H1 (cell line): ENCODE measurements around the gene SPATA13. TPM values are rescaled to one million over a fixed set of nuclear protein-coding genes. Genes with fewer than 3 reads are reported as not detected.

Experiments used
- CTCF ChIA-PET: fragments of 300-600 bp; sonication (Branson Sonifier 250); formaldehyde crosslinking; loops from one replicate; lab custom pipeline; 2021; ENCODE audit not compliant: partially characterized antibody; lab: Charles Lee
- POLR2A ChIA-PET: fragments of 300-600 bp; sonication (Branson Sonifier 250); formaldehyde crosslinking; loops from one replicate; lab custom pipeline; 2021; ENCODE audit warnings: inconsistent platforms; ENCODE audit not compliant: partially characterized antibody; lab: Charles Lee
- DNase-seq, 2 experiments: peaks; one replicate each; pipeline versions ENCODE4 v3.0.0 to v3.0.0-alpha.2; 2010 to 2022; ENCODE audit warnings: low spot score in 2 of 2, low read depth in 1 of 2, mixed read lengths in 1 of 2
- FAIRE-seq: peaks from 2 replicates; lab custom pipeline; 2011; peaks lifted over from hg19 to GRCh38; lab: Jason Lieb, UNC
- H2AFZ ChIP-seq: 2 replicates; pipeline ENCODE4 v1.8.1; 2012; ENCODE audit warnings: low read length, inconsistent platforms
- H2AK5ac ChIP-seq: 2 replicates; pipeline ENCODE4 v1.6.1; 2013; ENCODE audit warnings: low read depth, low read length
- H2BK120ac ChIP-seq: replicated peaks from 2 replicates; pipeline ENCODE3; 2013; ENCODE audit warnings: low read depth, low read length, inconsistent platforms
- H2BK12ac ChIP-seq: 2 replicates; pipeline ENCODE4 v1.6.1; 2013; ENCODE audit warnings: low read depth, low read length
- H2BK15ac ChIP-seq: 2 replicates; pipeline ENCODE4 v1.6.1; 2013; ENCODE audit warnings: low read length
- H2BK20ac ChIP-seq: 2 replicates; pipeline ENCODE4 v1.6.1; 2013; ENCODE audit warnings: low read length
- H2BK5ac ChIP-seq: 2 replicates; pipeline ENCODE4 v1.6.1; 2013; ENCODE audit warnings: low read depth, low read length
- H3K14ac ChIP-seq: 2 replicates; pipeline ENCODE4 v1.6.1; 2013; ENCODE audit warnings: inconsistent platforms; ENCODE audit not compliant: insufficient read length
- H3K18ac ChIP-seq: 2 replicates; pipeline ENCODE4 v1.6.1; 2013; ENCODE audit warnings: low read length; ENCODE audit errors: extremely low read depth
- H3K23ac ChIP-seq: 2 replicates; pipeline ENCODE4 v1.6.1; 2013; ENCODE audit warnings: inconsistent platforms; ENCODE audit not compliant: insufficient read length
- H3K23me2 ChIP-seq: 2 replicates; pipeline ENCODE4 v1.6.1; 2013; ENCODE audit warnings: low read depth, low read length
- H3K27ac ChIP-seq: 2 replicates; pipeline ENCODE4 v1.6.1; 2011; ENCODE audit warnings: low read depth, low read length, inconsistent platforms
- H3K27me3 ChIP-seq, 4 experiments: replicated peaks in 1 of 4; 1 replicate in 1 of 4; 2 replicates in 3 of 4; pipeline versions ENCODE4 v1.6.1 to v1.8.1; 2011 to 2013; ENCODE audit warnings: low read length in 3 of 4, mild to moderate bottlenecking in 3 of 4, inconsistent platforms in 2 of 4, mixed read lengths in 2 of 4, moderate library complexity in 1 of 4; ENCODE audit not compliant: control insufficient read depth in 3 of 4, insufficient read depth in 3 of 4; ENCODE audit errors: extremely low read depth in 1 of 4
- H3K36me3 ChIP-seq, 4 experiments: 2 replicates each; pipeline versions ENCODE4 v1.6.1 to v1.8.1; 2011 to 2013; ENCODE audit warnings: mild to moderate bottlenecking in 4 of 4, low read length in 3 of 4, moderate library complexity in 2 of 4, control low read depth in 1 of 4, inconsistent platforms in 1 of 4; ENCODE audit not compliant: insufficient read depth in 4 of 4, control insufficient read depth in 2 of 4
- H3K4ac ChIP-seq: replicated peaks from 2 replicates; pipeline ENCODE3; 2013; ENCODE audit warnings: low read length, low read depth, mixed read lengths, inconsistent platforms; ENCODE audit not compliant: insufficient read length
- H3K4me1 ChIP-seq, 4 experiments: replicated peaks in 1 of 4; 1 replicate in 1 of 4; 2 replicates in 3 of 4; pipeline versions ENCODE4 v1.6.1 to v1.8.1; 2011 to 2013; ENCODE audit warnings: low read length in 3 of 4, inconsistent platforms in 2 of 4, mixed read lengths in 1 of 4; ENCODE audit not compliant: insufficient read depth in 4 of 4, control insufficient read depth in 3 of 4
- H3K4me2 ChIP-seq, 2 experiments: 2 replicates each; pipeline versions ENCODE4 v1.6.1 to v1.8.1; 2011 to 2013; ENCODE audit warnings: low read depth in 2 of 2, low read length in 2 of 2, control low read depth in 1 of 2, inconsistent platforms in 1 of 2, mild to moderate bottlenecking in 1 of 2; ENCODE audit not compliant: insufficient read depth in 1 of 2
- H3K4me3 ChIP-seq, 4 experiments: fragments of 200-600, 300-600 bp in 1 of 4; sonication (generic), shearing (Covaris generic), sonication (Bioruptor Twin) in 1 of 4; 2 replicates each; pipeline versions ENCODE4 v1.5.1 to v1.8.1; 2011 to 2016; ENCODE audit warnings: low read length in 4 of 4, low read depth in 3 of 4, control low read depth in 2 of 4, inconsistent platforms in 2 of 4, mild to moderate bottlenecking in 2 of 4, mixed read lengths in 1 of 4, moderate library complexity in 1 of 4; ENCODE audit not compliant: insufficient read depth in 2 of 4; ENCODE audit errors: extremely low read depth in 1 of 4
- H3K56ac ChIP-seq: replicated peaks from 2 replicates; pipeline ENCODE3; 2013; ENCODE audit warnings: low read depth, mild to moderate bottlenecking, mixed read lengths, low read length, inconsistent platforms; ENCODE audit not compliant: insufficient read length
- H3K79me1 ChIP-seq: 2 replicates; pipeline ENCODE4 v1.6.1; 2013; ENCODE audit warnings: low read depth, low read length, control low read depth
- H3K79me2 ChIP-seq, 2 experiments: 2 replicates each; pipeline versions ENCODE4 v1.6.1 to v1.8.1; 2012 to 2013; ENCODE audit warnings: low read length in 2 of 2, mild to moderate bottlenecking in 2 of 2, inconsistent platforms in 1 of 2; ENCODE audit not compliant: insufficient read depth in 2 of 2, control insufficient read depth in 1 of 2
- H3K9ac ChIP-seq, 4 experiments: replicated peaks in 1 of 4; 1 replicate in 1 of 4; 2 replicates in 3 of 4; pipeline versions ENCODE4 v1.6.1 to v1.8.1; 2011 to 2013; ENCODE audit warnings: low read depth in 3 of 4, low read length in 3 of 4, control low read depth in 2 of 4, mild to moderate bottlenecking in 2 of 4, moderate library complexity in 2 of 4, inconsistent platforms in 1 of 4; ENCODE audit errors: extremely low read depth in 1 of 4
- H3K9me3 ChIP-seq, 2 experiments: 2 replicates each; pipeline versions ENCODE4 v1.6.1 to v1.8.1; 2012 to 2013; ENCODE audit warnings: mild to moderate bottlenecking in 2 of 2, moderate library complexity in 2 of 2, control low read depth in 1 of 2, inconsistent platforms in 1 of 2, low read depth in 1 of 2, low read length in 1 of 2, mixed read lengths in 1 of 2; ENCODE audit not compliant: insufficient read depth in 2 of 2
- H4K20me1 ChIP-seq, 2 experiments: replicated peaks in 1 of 2; 2 replicates each; pipeline versions ENCODE3 to v1.8.1; 2011 to 2013; ENCODE audit warnings: inconsistent platforms in 2 of 2, low read length in 2 of 2, mild to moderate bottlenecking in 1 of 2; ENCODE audit not compliant: insufficient read depth in 2 of 2, control insufficient read depth in 1 of 2
- H4K5ac ChIP-seq: 2 replicates; pipeline ENCODE4 v1.6.1; 2013; ENCODE audit warnings: low read length, low read depth, mixed read lengths, inconsistent platforms; ENCODE audit not compliant: insufficient read length
- H4K8ac ChIP-seq: 2 replicates; pipeline ENCODE4 v1.8.0; 2013; ENCODE audit warnings: mild to moderate bottlenecking, moderate library complexity, low read length, inconsistent platforms; ENCODE audit not compliant: insufficient read depth; ENCODE audit errors: extremely low read depth
- H4K91ac ChIP-seq: replicated peaks from 2 replicates; pipeline ENCODE3; 2013; ENCODE audit warnings: low read length, mixed read lengths, inconsistent platforms; ENCODE audit not compliant: insufficient read length
- CBX5 ChIP-seq: fragments of 300-800, 300-1000 bp; sonication (generic); IDR thresholded peaks from 2 replicates; pipeline ENCODE4 v1.7.1; 2016; ENCODE audit warnings: antibody characterized with exemption, low read length, low read depth
- GTF2F1 ChIP-seq: IDR thresholded peaks from 2 replicates; pipeline ENCODE4 v1.6.1; 2012; ENCODE audit warnings: low read depth, low read length, improper control_type of control experiment, borderline replicate concordance
- KDM1A ChIP-seq: fragments of 200-600, 300-600 bp; sonication (generic); IDR thresholded peaks from 2 replicates; pipeline ENCODE4 v1.7.1; 2016; ENCODE audit warnings: mild to moderate bottlenecking, low read length, borderline replicate concordance
- KDM5A ChIP-seq: fragments of 200-600 bp; IDR thresholded peaks from 2 replicates; pipeline ENCODE4 v1.7.1; 2012; ENCODE audit warnings: mild to moderate bottlenecking, low read length, inconsistent platforms, mixed read lengths
- PHF8 ChIP-seq: fragments of 200-600 bp; sonication (generic); conservative IDR thresholded peaks from 2 replicates; pipeline ENCODE4 v1.7.1; 2012; ENCODE audit warnings: low read depth, mild to moderate bottlenecking, inconsistent platforms, low read length, moderate library complexity
- RBBP5 ChIP-seq: IDR thresholded peaks from 2 replicates; pipeline ENCODE4 v1.7.1; 2012; ENCODE audit warnings: low read depth, mild to moderate bottlenecking, inconsistent platforms, low read length, moderate library complexity, borderline replicate concordance
- SIN3A ChIP-seq, 2 experiments: IDR thresholded peaks in 1 of 2; conservative IDR thresholded peaks in 1 of 2; 2 replicates each; pipeline ENCODE4 v1.6.1; 2011 to 2012; ENCODE audit warnings: low read length in 2 of 2, improper control_type of control experiment in 1 of 2, low read depth in 1 of 2, mild to moderate bottlenecking in 1 of 2
- SUZ12 ChIP-seq: fragments of 200-600 bp; sonication (generic); IDR thresholded peaks from 2 replicates; pipeline ENCODE4 v1.6.1; 2012; ENCODE audit warnings: mild to moderate bottlenecking, inconsistent platforms, low read length, moderate library complexity, mixed read lengths
- USF2 ChIP-seq: IDR thresholded peaks from 2 replicates; pipeline ENCODE4 v1.6.1; 2011; ENCODE audit warnings: low read length, improper control_type of control experiment
- ZNF274 ChIP-seq: IDR thresholded peaks from 2 replicates; pipeline ENCODE4 v1.7.0; 2012; ENCODE audit warnings: low read length, borderline replicate concordance; ENCODE audit errors: extremely low read depth
- WGBS, 2 experiments: shearing (Covaris generic) in 1 of 2; methylation state at CpG; one replicate each; pipeline versions ENCODE4 v1.1.6 to v1.1.7; 2013 to 2015; ENCODE audit warnings: low lambda C conversion rate in 2 of 2, mixed read lengths in 2 of 2, inconsistent platforms in 1 of 2, low coverage in 1 of 2, missing lambda C conversion rate in 1 of 2; ENCODE audit not compliant: insufficient replicate concordance in 2 of 2, insufficient coverage in 1 of 2, insufficient read length in 1 of 2; ENCODE audit errors: extremely low coverage in 1 of 2, missing lambda C conversion rate in 1 of 2; 5-methylcytosine and 5-hydroxymethylcytosine counted together
- polyA plus RNA-seq, 7 experiments: library from polyadenylated mRNA; depleted of rRNA in 3 of 7; stranded (reverse) in 5 of 7; unstranded in 2 of 7; fragments of >200 nt in 5 of 7; fragments of 200-250 nt in 2 of 7; gene quantifications; 1 replicate in 5 of 7; 2 replicates in 1 of 7; 4 replicates in 1 of 7; pipeline versions ENCODE4 v1.2.1 to v1.2.3, GENCODE V29; 2011 to 2013; ENCODE audit warnings: missing spikeins in 2 of 7, mixed read lengths in 2 of 7
- total RNA-seq: library from RNA; stranded (reverse); fragmentation: NEBNext Ultra II Directional; extraction: Animal tissue kit (Norgen Biotek cat#: 25700); gene quantifications from 2 replicates; pipeline ENCODE4 v1.2.1, GENCODE V29; 2021

Gene SPATA13
- total and polyA plus RNA-seq, 2 of the 8 experiments (the other 6 are each of a cell fraction or from before 2014, with no cell fraction given) = 12.6 to 30.9 TPM

GRCh38 chr13:24116131-24116530 is 44.4 kb upstream of the SPATA13 start:
- no peak overlapping the region for H4K5ac ChIP-seq
- no peak for FAIRE-seq
- no peaks in the 10 kb centered on the region for H3K23me2 ChIP-seq
- H3K9me3 ChIP-seq = no peaks in the 10 kb centered on the region
- no peak overlapping the region for H2BK12ac ChIP-seq
- no peak overlapping the region for H2AFZ ChIP-seq
- no peak for DNase-seq
- no peaks in the 10 kb centered on the region for H4K20me1 ChIP-seq
- H3K79me2 ChIP-seq = no peaks in the 10 kb centered on the region
- H3K23ac ChIP-seq = no peak overlapping the region
- H2BK120ac ChIP-seq = no peak overlapping the region
- H3K27ac ChIP-seq = no peak overlapping the region
- no peak overlapping the region for H3K56ac ChIP-seq
- no peak overlapping the region for H3K14ac ChIP-seq
- H3K18ac ChIP-seq = no peak overlapping the region
- H3K4me1 ChIP-seq = peaks cover 0 to 10% (median 3%) of the 10 kb centered on the region in 4 experiments; a peak in 5 of 7 replicates
- POLR2A ChIA-PET = no interaction called here
- H3K4me2 ChIP-seq = no peak overlapping the region
- H3K27me3 ChIP-seq = no peaks in the 10 kb centered on the region
- no peak for TF ChIP-seq CBX5
- no peak for TF ChIP-seq RBBP5
- no peak for TF ChIP-seq KDM5A
- TF ChIP-seq PHF8 = no peak
- no peak for TF ChIP-seq SUZ12
- TF ChIP-seq GTF2F1 = no peak
- no peak for TF ChIP-seq USF2
- no peak for TF ChIP-seq ZNF274
- no peak for TF ChIP-seq KDM1A
- TF ChIP-seq SIN3A (conservative IDR thresholded peaks at IDR 0.05 in 1 of 2, IDR thresholded peaks at IDR 0.05 in 1 of 2; ENCODE audit: low read depth in 1 of 2, low read length in 2 of 2) = no peak
- TF ChIP-seq, all 59 proteins: peak for 0
- no peak overlapping the region for H2BK15ac ChIP-seq
- no peak overlapping the region for H3K4ac ChIP-seq
- CTCF ChIA-PET = interaction anchor here (1.0 kb wide), 1 partner anchor 8 kb away, joined by 3 read pairs; no protein-coding TSS in a partner anchor
- H3K79me1 ChIP-seq = no peaks in the 10 kb centered on the region
- H4K8ac ChIP-seq = no peak overlapping the region
- H3K4me3 ChIP-seq = no peak overlapping the region
- no peaks in the 10 kb centered on the region for H3K36me3 ChIP-seq
- no peak overlapping the region for H2BK20ac ChIP-seq
- 92% methylated on average over 6 of the region's 6 CpGs; no CpG with 5 or more reads in 1 of the 2 experiments for WGBS, 2 experiments
- H2AK5ac ChIP-seq = no peak overlapping the region
- H4K91ac ChIP-seq = no peak overlapping the region
- no peak overlapping the region for H2BK5ac ChIP-seq
- no peak overlapping the region for H3K9ac ChIP-seq
